Measurements from ENCODE around the gene EML4. TPM values are rescaled to one million over a fixed set of nuclear protein-coding genes. Genes with fewer than 3 reads are reported as not detected.

Gene EML4
- total RNA-seq, 3 donors from 2014 or later (not counting 1 experiment from before 2014, with no cell fraction given): 88.4 to 136 (median 91.5) TPM

DNA sequence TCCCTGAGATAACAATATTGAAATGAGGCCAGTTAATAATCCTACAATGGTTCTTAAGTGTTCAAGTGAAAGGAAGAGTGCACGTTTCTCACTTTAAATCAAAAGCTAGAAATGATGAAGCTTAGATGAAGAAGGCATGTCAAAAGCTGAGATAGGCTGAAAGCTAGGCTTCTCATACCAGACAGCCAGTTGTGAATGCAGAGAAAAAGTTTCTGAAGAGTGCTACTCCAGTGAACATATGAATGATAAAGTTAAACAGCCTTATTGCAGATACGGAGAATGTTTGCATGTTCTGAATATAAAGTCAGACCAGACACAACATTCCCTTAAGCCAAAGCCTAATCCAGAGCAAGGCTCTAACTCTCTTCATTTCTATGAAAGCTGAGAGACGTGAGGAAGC lies 51.4 kb downstream of the EML4 start:
- Histone ChIP-seq H3K9me3 (ENCODE audit: control insufficient read depth, insufficient read depth, low read length) (no peaks in the 10 kb centered on the region), H3K27ac (ENCODE audit: low read length) (no peak overlapping the region), H3K4me1 (ENCODE audit: control insufficient read depth, insufficient read depth, low read length) (no peaks in the 10 kb centered on the region), H3K27me3 (ENCODE audit: control insufficient read depth, insufficient read depth, low read length) (no peaks in the 10 kb centered on the region), H3K36me3 (ENCODE audit: control insufficient read depth, insufficient read depth, low read length) (peaks cover 2% of the 10 kb centered on the region), H3K4me3 (ENCODE audit: low read length) (no peak overlapping the region)
- Mint-ChIP-seq H3K36me3 (no peaks in the 10 kb centered on the region), H3K4me1 (peaks cover 41 to 42% of the 10 kb centered on the region in 2 donors), H3K9me3 (no peaks in the 10 kb centered on the region), H3K27ac (no peak overlapping the region), H3K27me3 (ENCODE audit: low read depth in 2 of 2) (no peaks in the 10 kb centered on the region), H3K4me3 (no peak overlapping the region)
- ATAC-seq (no peak), DNase-seq (no peak)
- intact Hi-C loops (cut with micrococcal nuclease): no loop called here
- TF ChIP-seq CTCF (IDR thresholded peaks at IDR 0.05): no peak
- WGBS (ENCODE audit: insufficient coverage): 87% methylated on average over 1 of the region's 3 CpGs

DNA sequence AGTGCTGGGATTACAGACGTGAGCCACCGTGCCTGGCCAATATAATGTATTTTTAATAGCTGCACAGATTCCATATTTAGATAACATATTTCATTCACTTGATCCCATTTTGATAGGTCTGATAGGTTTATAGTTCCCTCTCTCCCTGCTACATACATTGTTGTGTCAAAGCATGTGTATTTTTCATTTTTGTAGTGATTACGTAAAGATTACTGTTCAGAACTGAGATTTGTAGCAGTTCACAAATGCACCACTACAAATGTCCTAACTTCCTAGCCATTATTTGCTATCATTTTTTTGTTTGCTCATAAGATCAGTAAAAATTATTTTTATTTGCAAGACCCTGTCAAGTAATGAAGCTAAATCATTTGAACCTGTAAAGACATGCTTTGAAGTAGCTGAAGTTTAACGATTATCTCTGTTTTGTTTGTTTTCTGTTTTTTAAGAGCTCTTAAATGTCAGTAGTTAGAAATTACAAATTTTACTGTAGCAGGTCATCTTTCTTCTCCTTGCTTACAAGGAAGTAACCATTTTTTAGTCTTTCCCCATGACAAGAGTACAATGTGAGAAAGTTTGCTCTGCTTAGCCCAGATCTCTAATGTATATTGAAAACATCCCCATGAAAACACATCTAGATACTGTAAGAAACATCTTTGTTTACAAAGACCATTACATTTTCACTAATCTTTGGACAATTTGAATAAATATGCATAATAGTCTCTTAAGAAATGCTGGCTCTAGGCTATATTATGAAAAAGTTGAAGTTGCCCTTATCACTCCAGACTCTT lies 54.1 kb downstream of the EML4 start:
- 92% methylated on average over 3 of the region's 4 CpGs for WGBS (ENCODE audit: insufficient coverage)
- Histone ChIP-seq H3K9me3 (ENCODE audit: control insufficient read depth, insufficient read depth, low read length) (no peaks in the 10 kb centered on the region), H3K27ac (ENCODE audit: low read length) (no peak overlapping the region), H3K4me3 (ENCODE audit: low read length) (no peak overlapping the region), H3K36me3 (ENCODE audit: control insufficient read depth, insufficient read depth, low read length) (peaks cover 2% of the 10 kb centered on the region), H3K27me3 (ENCODE audit: control insufficient read depth, insufficient read depth, low read length) (no peaks in the 10 kb centered on the region), H3K4me1 (ENCODE audit: control insufficient read depth, insufficient read depth, low read length) (no peaks in the 10 kb centered on the region)
- TF ChIP-seq CTCF (IDR thresholded peaks at IDR 0.05): no peak
- no peak for DNase-seq
- H3K9me3 Mint-ChIP-seq: no peaks in the 10 kb centered on the region
- H3K27ac Mint-ChIP-seq: peak overlapping the region in 1 of 2 donors; percentile 33
- intact Hi-C loops (cut with micrococcal nuclease): no loop called here
- no peak overlapping the region for H3K4me3 Mint-ChIP-seq
- ATAC-seq: no peak
- H3K27me3 Mint-ChIP-seq (ENCODE audit: low read depth in 2 of 2): no peaks in the 10 kb centered on the region
- peaks cover 40 to 42% of the 10 kb centered on the region in 2 donors for H3K4me1 Mint-ChIP-seq
- no peaks in the 10 kb centered on the region for H3K36me3 Mint-ChIP-seq

- no peak overlapping the region for H3K27ac ChIP-seq (ENCODE audit: low read length)
- no peaks in the 10 kb centered on the region for H3K36me3 Mint-ChIP-seq
- H3K27me3 ChIP-seq (ENCODE audit: control insufficient read depth, insufficient read depth, low read length): no peaks in the 10 kb centered on the region
- no peak overlapping the region for H3K4me3 Mint-ChIP-seq
- no peaks in the 10 kb centered on the region for H3K9me3 ChIP-seq (ENCODE audit: control insufficient read depth, insufficient read depth, low read length)
- peaks cover 2% of the 10 kb centered on the region for H3K36me3 ChIP-seq (ENCODE audit: control insufficient read depth, insufficient read depth, low read length)
- no peak for ATAC-seq
- H3K4me1 Mint-ChIP-seq: peaks cover 37 to 38% of the 10 kb centered on the region in 2 donors
- WGBS (ENCODE audit: insufficient coverage): no CpG with 5 or more reads among the region's 2 CpGs
- intact Hi-C loops (cut with micrococcal nuclease): no loop called here
- H3K4me3 ChIP-seq (ENCODE audit: low read length): no peak overlapping the region
- H3K27ac Mint-ChIP-seq: peak overlapping the region; percentile 17 to 33
- H3K27me3 Mint-ChIP-seq (ENCODE audit: low read depth in 2 of 2): no peaks in the 10 kb centered on the region
- no peaks in the 10 kb centered on the region for H3K9me3 Mint-ChIP-seq
- H3K4me1 ChIP-seq (ENCODE audit: control insufficient read depth, insufficient read depth, low read length): no peaks in the 10 kb centered on the region
- DNase-seq: no peak
- TF ChIP-seq CTCF (IDR thresholded peaks at IDR 0.05): no peak
Measured at GRCh38 chr2:42223855-42224268, 54.7 kb downstream of the EML4 start.

All from natural killer cell (primary cell).